ENCODE data around the gene CSRP2.

The CSRP2 gene

DNA sequence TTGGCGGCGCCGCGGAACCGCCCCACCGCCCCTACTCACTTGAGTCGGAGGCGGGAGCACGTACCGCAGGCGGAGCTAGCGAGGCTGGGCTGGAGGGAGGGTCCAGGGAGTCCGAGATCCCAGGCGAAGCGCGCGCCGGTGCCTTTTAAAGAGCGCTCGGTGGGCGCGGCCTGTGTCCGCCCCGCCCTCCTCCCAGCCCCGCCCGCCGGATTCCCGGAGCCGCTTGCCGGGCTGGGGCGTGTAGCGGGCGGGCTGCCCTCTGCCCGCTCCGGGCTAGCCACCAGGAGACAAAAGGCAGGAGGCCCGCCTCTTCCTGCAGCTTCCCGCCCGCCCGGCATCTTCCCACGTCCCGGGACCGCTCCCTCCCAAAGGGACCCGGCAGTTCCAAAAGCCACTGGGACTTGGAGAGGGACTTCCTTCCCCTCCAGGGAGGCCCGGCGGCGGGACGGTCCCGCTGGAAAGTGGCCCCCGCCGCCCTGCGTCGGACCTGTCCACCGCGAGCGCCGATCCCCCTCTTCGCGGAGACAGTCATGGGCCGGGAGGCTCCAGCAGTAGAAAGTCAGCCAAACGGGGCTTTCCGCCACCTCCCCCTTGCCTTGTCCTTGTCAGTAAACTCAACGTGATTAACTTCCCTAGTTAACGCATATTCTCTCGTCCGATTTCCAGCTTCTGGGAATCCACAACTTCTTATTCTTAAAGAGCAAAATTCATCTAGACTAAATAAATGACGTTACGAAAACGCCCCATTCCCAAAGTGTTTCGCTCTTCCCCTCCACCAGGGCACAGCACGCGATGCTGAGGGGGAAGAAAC, at the start of gene CSRP2:
Gene CSRP2 (minus strand): TSS at position 121 of the 811 bp plus-strand sequence. CDS start 12,759 bp downstream, outside the sequence.
- no peak within 1 kb of the TSS for H3K27ac ChIP-seq (ENCODE audit: low read depth, low read length, poor library complexity, severe bottlenecking)
- no peaks in the 10 kb centered on the region for H4K20me1 ChIP-seq (ENCODE audit: insufficient read depth, low read length)

DNA sequence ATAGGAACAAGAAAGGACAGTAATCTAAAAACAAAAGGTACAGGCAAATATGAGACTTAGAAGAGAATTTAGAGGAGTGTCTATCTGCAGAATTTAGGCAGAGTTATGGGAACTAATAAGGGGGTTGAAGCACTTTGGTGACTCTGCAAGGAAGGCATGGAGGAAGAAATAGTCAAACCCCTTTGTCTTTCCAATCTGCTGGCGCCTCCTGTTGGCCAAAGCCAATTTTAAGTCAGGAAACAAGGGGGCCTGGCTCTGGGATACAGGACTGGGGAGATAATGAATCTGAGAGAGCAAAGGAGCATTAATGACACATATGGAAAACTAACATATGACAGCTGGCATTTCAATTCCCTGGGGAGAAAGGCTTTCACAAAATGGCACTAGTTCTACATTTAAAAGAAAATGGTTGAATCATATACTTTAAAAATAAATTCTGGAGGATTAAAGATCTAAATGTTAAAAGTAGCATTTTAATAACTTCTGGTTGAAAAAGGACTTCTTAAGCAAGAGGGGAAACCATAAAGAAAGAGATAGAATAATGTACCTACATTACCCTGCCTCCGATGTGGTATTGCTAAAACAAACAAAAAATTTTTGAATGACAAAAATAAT, 48.5 kb upstream of the CSRP2 start:
- H4K20me1 ChIP-seq (ENCODE audit: insufficient read depth, low read length): no peaks in the 10 kb centered on the region
- no peak overlapping the region for H3K9ac ChIP-seq (ENCODE audit: low read length)
- no peak overlapping the region for H3K4me3 ChIP-seq (ENCODE audit: low read depth, low read length, poor library complexity, severe bottlenecking)
- H3K9me2 ChIP-seq (ENCODE audit: low read depth, low read length): no peaks in the 10 kb centered on the region
- H3K36me3 ChIP-seq (ENCODE audit: insufficient read depth, low read length): no peaks in the 10 kb centered on the region
- no peak overlapping the region for H3K27ac ChIP-seq (ENCODE audit: low read depth, low read length, poor library complexity, severe bottlenecking)
- no peaks in the 10 kb centered on the region for H3F3A ChIP-seq (ENCODE audit: insufficient read depth, low read length)
- H2AFZ ChIP-seq (ENCODE audit: low read length): no peak overlapping the region
- H3K9me3 ChIP-seq (ENCODE audit: low read length): no peaks in the 10 kb centered on the region
- no peaks in the 10 kb centered on the region for H3K79me2 ChIP-seq (ENCODE audit: insufficient read depth, low read length)
- H3K4me2 ChIP-seq (ENCODE audit: low read length): no peak overlapping the region
- H3K4me1 ChIP-seq (ENCODE audit: insufficient read depth, low read length, severe bottlenecking): no peaks in the 10 kb centered on the region
- TF ChIP-seq, protein P1, sequence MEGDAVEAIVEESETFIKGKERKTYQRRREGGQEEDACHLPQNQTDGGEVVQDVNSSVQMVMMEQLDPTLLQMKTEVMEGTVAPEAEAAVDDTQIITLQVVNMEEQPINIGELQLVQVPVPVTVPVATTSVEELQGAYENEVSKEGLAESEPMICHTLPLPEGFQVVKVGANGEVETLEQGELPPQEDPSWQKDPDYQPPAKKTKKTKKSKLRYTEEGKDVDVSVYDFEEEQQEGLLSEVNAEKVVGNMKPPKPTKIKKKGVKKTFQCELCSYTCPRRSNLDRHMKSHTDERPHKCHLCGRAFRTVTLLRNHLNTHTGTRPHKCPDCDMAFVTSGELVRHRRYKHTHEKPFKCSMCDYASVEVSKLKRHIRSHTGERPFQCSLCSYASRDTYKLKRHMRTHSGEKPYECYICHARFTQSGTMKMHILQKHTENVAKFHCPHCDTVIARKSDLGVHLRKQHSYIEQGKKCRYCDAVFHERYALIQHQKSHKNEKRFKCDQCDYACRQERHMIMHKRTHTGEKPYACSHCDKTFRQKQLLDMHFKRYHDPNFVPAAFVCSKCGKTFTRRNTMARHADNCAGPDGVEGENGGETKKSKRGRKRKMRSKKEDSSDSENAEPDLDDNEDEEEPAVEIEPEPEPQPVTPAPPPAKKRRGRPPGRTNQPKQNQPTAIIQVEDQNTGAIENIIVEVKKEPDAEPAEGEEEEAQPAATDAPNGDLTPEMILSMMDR (IDR thresholded peaks at IDR 0.05; ENCODE audit: low read length): peak; percentile 77
- TF ChIP-seq EZH2 (IDR thresholded peaks at IDR 0.05; ENCODE audit: borderline replicate concordance, low read length): no peak
- H3K27me3 ChIP-seq (ENCODE audit: insufficient read depth, low read length): no peaks in the 10 kb centered on the region

More for the DNA sequence above, at the start of gene CSRP2:
- Histone ChIP-seq H3K9me2 (ENCODE audit: low read depth, low read length) (no peaks in the 10 kb centered on the region), H3K9ac (ENCODE audit: low read length) (peak within 1 kb of the TSS; percentile 67), H3K4me3 (ENCODE audit: low read depth, low read length, poor library complexity, severe bottlenecking) (peak within 1 kb of the TSS; percentile 71), H3F3A (ENCODE audit: insufficient read depth, low read length) (no peaks in the 10 kb centered on the region), H3K79me2 (ENCODE audit: insufficient read depth, low read length) (no peaks in the 10 kb centered on the region), H3K27me3 (ENCODE audit: insufficient read depth, low read length) (no peaks in the 10 kb centered on the region), H3K9me3 (ENCODE audit: low read length) (no peaks in the 10 kb centered on the region), H3K36me3 (ENCODE audit: insufficient read depth, low read length) (no peaks in the 10 kb centered on the region), H3K4me1 (ENCODE audit: insufficient read depth, low read length, severe bottlenecking) (peaks cover 7% of the 10 kb centered on the region), H2AFZ (ENCODE audit: low read length) (peak within 1 kb of the TSS; percentile 85), H3K4me2 (ENCODE audit: low read length) (peak within 1 kb of the TSS; percentile 94)
- TF ChIP-seq EZH2 (IDR thresholded peaks at IDR 0.05; ENCODE audit: borderline replicate concordance, low read length): no peak
- TF ChIP-seq, protein P1 (IDR thresholded peaks at IDR 0.05; ENCODE audit: low read length): no peak

DNA sequence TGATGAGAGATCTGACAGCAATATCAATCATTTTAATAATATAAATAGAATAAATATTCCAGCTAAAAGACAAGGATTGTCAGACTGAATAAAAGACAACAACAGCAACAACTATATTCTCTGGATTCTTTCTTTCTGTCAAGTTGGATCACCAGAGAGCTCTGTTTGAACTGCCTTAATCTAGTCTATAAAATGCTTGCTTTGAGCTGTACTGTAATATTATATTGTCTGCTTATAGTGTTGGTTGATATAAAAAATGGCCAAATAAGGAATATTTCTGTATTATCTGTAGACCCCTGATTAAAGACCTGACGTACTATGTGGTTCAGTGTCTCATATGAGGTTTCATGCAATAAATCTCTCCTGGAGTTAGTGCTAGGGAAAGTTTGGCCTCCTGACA, 46.3 kb upstream of the CSRP2 start:
- no peaks in the 10 kb centered on the region for H3K27me3 ChIP-seq (ENCODE audit: insufficient read depth, low read length)
- H3F3A ChIP-seq (ENCODE audit: insufficient read depth, low read length): no peaks in the 10 kb centered on the region
- no peaks in the 10 kb centered on the region for H3K4me1 ChIP-seq (ENCODE audit: insufficient read depth, low read length, severe bottlenecking)
- H4K20me1 ChIP-seq (ENCODE audit: insufficient read depth, low read length): no peaks in the 10 kb centered on the region
- H3K9ac ChIP-seq (ENCODE audit: low read length): no peak overlapping the region
- no peak overlapping the region for H3K27ac ChIP-seq (ENCODE audit: low read depth, low read length, poor library complexity, severe bottlenecking)
- H3K9me2 ChIP-seq (ENCODE audit: low read depth, low read length): no peaks in the 10 kb centered on the region
- no peaks in the 10 kb centered on the region for H3K9me3 ChIP-seq (ENCODE audit: low read length)
- H3K4me2 ChIP-seq (ENCODE audit: low read length): no peak overlapping the region
- H3K79me2 ChIP-seq (ENCODE audit: insufficient read depth, low read length): no peaks in the 10 kb centered on the region
- no peak overlapping the region for H3K4me3 ChIP-seq (ENCODE audit: low read depth, low read length, poor library complexity, severe bottlenecking)
- TF ChIP-seq, protein P1 (IDR thresholded peaks at IDR 0.05; ENCODE audit: low read length): no peak
- TF ChIP-seq EZH2 (IDR thresholded peaks at IDR 0.05; ENCODE audit: borderline replicate concordance, low read length): no peak
- no peak overlapping the region for H2AFZ ChIP-seq (ENCODE audit: low read length)
- H3K36me3 ChIP-seq (ENCODE audit: insufficient read depth, low read length): no peaks in the 10 kb centered on the region

Measured in OCI-LY1 (cell line).